ACC112 (cell line): ENCODE measurements around the gene DACT3.

Source experiments
- H2AFZ ChIP-seq: fragments of 200-600 bp; sonication (generic); one replicate; pipeline ENCODE4 v1.6.0; 2017; ENCODE audit warnings: antibody characterized with exemption, low read length; ENCODE audit not compliant: unreplicated experiment
- H3K27ac ChIP-seq: fragments of 200-600 bp; sonication (generic); 2 replicates; pipeline ENCODE4 v1.5.1; 2014; ENCODE audit warnings: low read depth, mild to moderate bottlenecking, antibody characterized with exemption, low read length, moderate library complexity
- H3K27me3 ChIP-seq: fragments of 200-600 bp; sonication (generic); 2 replicates; pipeline ENCODE4 v1.6.1; 2014; ENCODE audit warnings: mild to moderate bottlenecking, antibody characterized with exemption, low read length, moderate library complexity, mixed read lengths; ENCODE audit not compliant: insufficient read depth
- H3K36me3 ChIP-seq: fragments of 200-600 bp; sonication (generic); 2 replicates; pipeline ENCODE4 v1.6.1; 2016; ENCODE audit warnings: mild to moderate bottlenecking, antibody characterized with exemption, low read length, moderate library complexity, mixed read lengths; ENCODE audit not compliant: insufficient read depth
- H3K4me1 ChIP-seq: fragments of 200-600 bp; sonication (generic); one replicate; pipeline ENCODE4 v1.6.1; 2016; ENCODE audit warnings: low read length, mixed read lengths; ENCODE audit not compliant: insufficient read depth, unreplicated experiment, control insufficient read depth
- H3K4me3 ChIP-seq: fragments of 200-600 bp; sonication (generic); 2 replicates; pipeline ENCODE4 v1.5.1; 2014; ENCODE audit warnings: mild to moderate bottlenecking, low read depth, low read length
- H3K79me2 ChIP-seq: fragments of 200-600 bp; sonication (generic); one replicate; pipeline ENCODE4 v1.6.0; 2016; ENCODE audit warnings: low read length; ENCODE audit not compliant: control insufficient read depth, unreplicated experiment, insufficient read depth

DACT3 gene

DNA sequence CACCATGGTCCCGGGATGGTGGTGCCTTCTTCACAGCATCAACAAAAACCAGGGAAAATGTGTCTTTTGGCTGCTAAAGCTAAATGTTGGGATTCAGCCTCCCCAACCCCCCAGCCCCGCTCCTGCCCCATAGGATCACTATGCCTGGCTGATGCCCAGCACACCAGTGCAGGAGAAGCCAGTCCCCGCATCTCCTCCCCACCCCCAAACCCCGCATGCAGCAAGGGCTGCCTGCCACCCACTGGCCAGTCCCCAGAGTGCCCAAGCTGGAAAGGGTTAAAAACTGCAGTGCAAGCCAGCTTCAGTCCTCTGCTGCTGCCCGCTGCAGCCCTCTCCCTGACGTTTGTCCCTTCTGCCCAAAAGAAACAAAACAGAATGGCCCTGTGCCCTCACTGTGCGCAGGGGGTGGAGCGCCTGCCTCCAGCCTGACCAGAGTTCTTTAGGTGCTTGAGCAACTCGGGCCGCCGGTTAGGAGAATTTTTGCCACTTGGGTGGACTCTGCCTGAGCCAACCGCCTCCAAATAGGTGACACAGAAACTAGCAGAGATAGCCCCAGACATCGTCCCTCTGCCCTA lies 56.1 kb downstream of the DACT3 start:
- Histone ChIP-seq H3K36me3 (no peaks in the 10 kb centered on the region), H3K4me3 (no peak overlapping the region), H3K4me1 (no peaks in the 10 kb centered on the region), H2AFZ (no peak overlapping the region), H3K27ac (no peak overlapping the region), H3K79me2 (peaks cover 50% of the 10 kb centered on the region), H3K27me3 (no peaks in the 10 kb centered on the region)

DNA sequence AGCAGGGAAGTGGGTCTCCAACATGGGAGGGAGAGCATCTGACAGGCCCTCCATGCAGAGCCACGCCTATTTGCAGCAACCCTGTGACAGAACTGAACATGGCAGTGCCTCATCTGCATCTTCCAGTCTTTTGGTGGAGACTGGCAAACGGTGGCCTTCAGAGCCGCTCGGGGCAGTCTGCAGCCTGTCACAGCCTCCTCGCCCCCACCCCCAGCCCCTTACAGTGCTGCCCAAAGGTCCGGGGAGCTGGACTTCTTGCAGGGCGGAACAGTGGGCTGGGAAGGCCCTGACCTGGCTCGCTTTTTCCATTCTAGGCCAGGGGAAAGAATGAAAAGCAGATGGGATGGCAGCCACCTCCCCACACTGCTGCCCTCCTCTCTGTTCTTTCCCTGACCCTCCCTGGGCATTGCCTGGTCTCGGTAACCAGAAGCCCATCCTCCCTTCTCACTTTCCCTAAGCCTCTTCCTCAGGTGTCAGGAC lies 57.2 kb downstream of the DACT3 start:
- peaks cover 50% of the 10 kb centered on the region for H3K79me2 ChIP-seq
- H3K27ac ChIP-seq: no peak overlapping the region
- H2AFZ ChIP-seq: no peak overlapping the region
- H3K4me3 ChIP-seq: peak overlapping the region; percentile 92
- H3K36me3 ChIP-seq: no peaks in the 10 kb centered on the region
- no peaks in the 10 kb centered on the region for H3K4me1 ChIP-seq
- no peaks in the 10 kb centered on the region for H3K27me3 ChIP-seq

DNA sequence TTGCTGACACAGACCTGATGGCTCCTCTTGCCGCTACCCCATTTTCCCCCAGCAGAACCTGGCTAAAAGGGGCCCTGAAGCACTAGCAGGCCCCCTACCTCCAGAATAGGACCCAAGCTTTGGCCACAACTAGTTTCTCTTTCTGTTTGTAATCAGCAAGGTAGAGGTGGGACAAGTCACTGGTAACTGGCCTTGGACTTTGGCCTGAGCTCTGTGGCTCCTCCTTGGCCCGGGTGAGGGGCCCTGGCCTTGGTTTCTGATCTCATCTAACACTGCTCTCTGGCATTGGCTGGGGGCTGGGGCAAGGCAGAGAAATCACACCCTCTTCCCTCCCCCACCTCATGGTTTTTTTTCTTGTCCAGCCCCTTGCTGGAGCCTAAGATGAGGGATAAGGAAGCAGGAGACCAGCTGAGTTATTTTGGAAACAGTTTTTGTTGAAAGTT lies 57.8 kb downstream of the DACT3 start:
- peak overlapping the region; percentile 92 for H3K4me3 ChIP-seq
- H2AFZ ChIP-seq: no peak overlapping the region
- no peaks in the 10 kb centered on the region for H3K36me3 ChIP-seq
- no peak overlapping the region for H3K27ac ChIP-seq
- no peaks in the 10 kb centered on the region for H3K27me3 ChIP-seq
- H3K4me1 ChIP-seq: no peaks in the 10 kb centered on the region
- H3K79me2 ChIP-seq: peaks cover 50% of the 10 kb centered on the region

DNA sequence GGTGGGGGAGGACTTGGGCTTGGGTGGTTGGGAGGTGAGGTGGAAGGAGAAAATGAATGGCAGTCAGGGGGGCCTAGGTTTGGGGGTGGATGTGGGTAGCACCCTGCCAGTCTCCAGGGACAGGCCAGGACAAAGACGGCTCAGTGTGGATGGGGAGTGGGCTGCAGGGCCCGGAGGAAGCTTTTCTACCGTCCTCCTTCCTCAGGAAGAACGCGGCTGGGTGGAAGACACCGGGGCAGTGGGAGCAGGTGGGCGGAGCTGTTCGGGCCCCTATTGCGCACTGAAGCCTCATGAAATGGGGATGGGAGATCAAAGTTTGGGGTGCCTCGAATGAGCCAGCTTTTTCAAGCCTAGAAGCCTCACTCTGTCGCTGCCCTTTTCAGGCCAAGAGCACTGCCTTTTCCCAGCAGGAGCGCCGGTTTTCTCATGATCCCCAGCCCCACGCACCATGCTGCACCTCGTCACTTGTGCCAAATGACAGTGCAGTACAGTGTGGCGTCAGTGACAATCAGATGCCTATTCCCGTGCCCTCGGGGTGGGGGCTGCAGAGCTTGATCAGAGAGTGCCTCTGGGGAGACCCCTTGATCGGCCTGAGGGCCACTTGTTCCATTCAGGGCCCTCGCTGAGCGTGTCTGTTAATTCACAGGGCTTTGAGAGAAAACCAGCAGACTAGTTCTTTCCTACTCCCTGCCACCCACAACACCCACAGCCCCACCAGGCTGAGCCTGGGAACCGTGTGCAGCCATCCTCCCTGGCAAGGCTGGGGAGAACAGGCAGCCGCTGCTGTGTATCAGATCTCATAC lies 58.4 kb downstream of the DACT3 start:
- Histone ChIP-seq H3K4me1 (no peaks in the 10 kb centered on the region), H2AFZ (no peak overlapping the region), H3K27me3 (no peaks in the 10 kb centered on the region), H3K36me3 (no peaks in the 10 kb centered on the region), H3K79me2 (peaks cover 50% of the 10 kb centered on the region), H3K4me3 (peak overlapping the region; percentile 92), H3K27ac (no peak overlapping the region)

- H2AFZ ChIP-seq: peak within 1 kb of the TSS; percentile 59
These were observed 59.4 kb downstream of the DACT3 start, which contains the start of gene CALM3 for GRCh38 chr19:46601318-46602224. CALM3 (plus strand) TSS chr19:46601330; CDS start chr19:46601435, 105 bp downstream.

GRCh38 chr19:46600384-46601317 lies 60.3 kb downstream of the DACT3 start:
- H3K27me3 ChIP-seq: no peaks in the 10 kb centered on the region
- H3K27ac ChIP-seq: peak overlapping the region; percentile 97
- H2AFZ ChIP-seq: peak overlapping the region; percentile 59
- no peaks in the 10 kb centered on the region for H3K36me3 ChIP-seq
- H3K79me2 ChIP-seq: peaks cover 44% of the 10 kb centered on the region
- H3K4me1 ChIP-seq: no peaks in the 10 kb centered on the region
- peak overlapping the region; percentile 92 for H3K4me3 ChIP-seq

More at GRCh38 chr19:46601318-46602224, 59.4 kb downstream of the DACT3 start, which contains the start of gene CALM3:
- no peaks in the 10 kb centered on the region for H3K36me3 ChIP-seq
- peaks cover 50% of the 10 kb centered on the region for H3K79me2 ChIP-seq
- no peaks in the 10 kb centered on the region for H3K4me1 ChIP-seq
- no peaks in the 10 kb centered on the region for H3K27me3 ChIP-seq
- H3K27ac ChIP-seq: peak within 1 kb of the TSS; percentile 97
- peak within 1 kb of the TSS; percentile 92 for H3K4me3 ChIP-seq

DNA sequence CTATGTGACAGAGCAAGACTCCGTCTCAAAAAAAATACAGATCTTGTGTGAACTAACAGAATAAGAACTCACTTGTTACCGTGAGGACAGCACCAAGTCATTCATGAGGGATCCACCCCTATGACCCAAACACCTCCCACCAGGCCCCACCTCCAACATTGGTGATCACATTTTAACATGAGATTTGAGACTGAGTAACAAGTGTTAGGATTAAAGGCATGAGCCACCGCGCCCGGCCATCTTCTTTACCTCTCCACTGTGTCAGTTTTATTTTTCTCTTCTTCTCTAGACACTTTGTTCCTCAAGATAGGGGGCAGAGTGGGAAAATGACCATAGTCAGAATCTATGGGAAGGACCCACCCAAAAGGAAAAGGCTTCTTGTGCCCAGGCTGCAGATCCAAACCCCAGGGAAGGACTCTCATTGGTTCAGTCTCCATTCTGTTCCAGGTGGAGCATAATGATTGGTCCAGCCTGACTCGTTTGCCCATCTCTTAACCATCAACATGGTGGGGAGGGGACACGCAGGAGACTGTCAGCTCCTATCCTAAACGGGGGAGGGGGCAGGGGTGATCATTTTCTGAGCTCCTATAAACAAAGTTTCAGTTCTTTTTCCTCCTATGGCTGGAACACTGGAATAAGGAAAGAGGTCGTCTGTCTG lies 61.1 kb downstream of the DACT3 start:
- H3K27ac ChIP-seq: peak overlapping the region; percentile 97; the same call in 1 of the 2 replicates
- H3K4me1 ChIP-seq: no peaks in the 10 kb centered on the region
- peak overlapping the region; percentile 58 for H2AFZ ChIP-seq
- no peaks in the 10 kb centered on the region for H3K27me3 ChIP-seq
- peak overlapping the region; percentile 92 for H3K4me3 ChIP-seq
- peaks cover 37% of the 10 kb centered on the region for H3K79me2 ChIP-seq
- H3K36me3 ChIP-seq: no peaks in the 10 kb centered on the region

- Histone ChIP-seq H3K36me3 (no peaks in the 10 kb centered on the region), H3K4me3 (no peak overlapping the region), H2AFZ (no peak overlapping the region), H3K79me2 (peaks cover 23% of the 10 kb centered on the region), H3K27ac (no peak overlapping the region), H3K4me1 (no peaks in the 10 kb centered on the region), H3K27me3 (no peaks in the 10 kb centered on the region)
These were observed 62.5 kb downstream of the DACT3 start for GRCh38 chr19:46598372-46598917.
